OCI-LY1 (cell line): ENCODE measurements around the gene LOXL4.

Experiments used
- H2AFZ ChIP-seq: fragments of 200-600 bp; sonication (generic), shearing (Covaris generic); 2 replicates; pipeline ENCODE4 v1.6.0; 2014; ENCODE audit warnings: antibody characterized with exemption, mild to moderate bottlenecking, low read length
- H3F3A ChIP-seq: fragments of 200-600 bp; sonication (generic), shearing (Covaris generic); 2 replicates; pipeline ENCODE4 v1.6.0; 2014; ENCODE audit warnings: mild to moderate bottlenecking, antibody characterized with exemption, low read length, moderate library complexity; ENCODE audit not compliant: insufficient read depth
- H3K27ac ChIP-seq: fragments of 200-600 bp; sonication (generic); 2 replicates; pipeline ENCODE4 v1.5.1; 2014; ENCODE audit warnings: low read length, mixed run types, mild to moderate bottlenecking, low read depth; ENCODE audit not compliant: poor library complexity, severe bottlenecking
- H3K27me3 ChIP-seq: fragments of 200-600 bp; sonication (generic); 2 replicates; pipeline ENCODE4 v1.6.0; 2014; ENCODE audit warnings: antibody characterized with exemption, mild to moderate bottlenecking, low read length, moderate library complexity; ENCODE audit not compliant: insufficient read depth
- H3K36me3 ChIP-seq: fragments of 200-600 bp; sonication (generic); 2 replicates; pipeline ENCODE4 v1.6.1; 2014; ENCODE audit warnings: mild to moderate bottlenecking, antibody characterized with exemption, low read length, moderate library complexity, mixed read lengths; ENCODE audit not compliant: insufficient read depth
- H3K4me1 ChIP-seq: fragments of 200-600 bp; sonication (generic); 2 replicates; pipeline ENCODE4 v1.5.1; 2014; ENCODE audit warnings: mild to moderate bottlenecking, low read length, moderate library complexity; ENCODE audit not compliant: insufficient read depth, severe bottlenecking
- H3K4me2 ChIP-seq: fragments of 200-600 bp; sonication (generic), shearing (Covaris generic); 2 replicates; pipeline ENCODE4 v1.6.1; 2014; ENCODE audit warnings: low read length
- H3K4me3 ChIP-seq: fragments of 200-600 bp; sonication (generic); 2 replicates; pipeline ENCODE4 v1.5.1; 2014; ENCODE audit warnings: low read length, low read depth, mild to moderate bottlenecking, mixed read lengths; ENCODE audit not compliant: poor library complexity, severe bottlenecking
- H3K79me2 ChIP-seq: fragments of 200-600 bp; shearing (Covaris generic); 2 replicates; pipeline ENCODE4 v1.6.1; 2016; ENCODE audit warnings: mixed run types, low read length, mixed read lengths; ENCODE audit not compliant: insufficient read depth
- H3K9ac ChIP-seq: fragments of 200-600 bp; sonication (generic), shearing (Covaris generic); 2 replicates; pipeline ENCODE4 v1.6.1; 2014; ENCODE audit warnings: mild to moderate bottlenecking, low read length, mixed read lengths
- H3K9me2 ChIP-seq: fragments of 200-600 bp; sonication (generic), shearing (Covaris generic); 2 replicates; pipeline ENCODE4 v1.6.1; 2014; ENCODE audit warnings: low read depth, mild to moderate bottlenecking, low read length, mixed read lengths
- H3K9me3 ChIP-seq: fragments of 200-600 bp; shearing (Covaris generic); 2 replicates; pipeline ENCODE4 v1.6.1; 2014; ENCODE audit warnings: low read length, mixed read lengths
- H4K20me1 ChIP-seq: fragments of 200-600 bp; sonication (generic), shearing (Covaris generic); 2 replicates; pipeline ENCODE4 v1.6.0; 2016; ENCODE audit warnings: mild to moderate bottlenecking, low read length; ENCODE audit not compliant: insufficient read depth
- CTCF ChIP-seq: fragments of 200-600 bp; sonication (generic), shearing (Covaris generic); IDR thresholded peaks from 2 replicates; pipeline ENCODE4 v1.5.1; 2017; ENCODE audit warnings: mild to moderate bottlenecking, antibody characterized with exemption, low read length, moderate library complexity, mixed read lengths
- EZH2 ChIP-seq: fragments of 200-600 bp; sonication (generic), shearing (Covaris generic); IDR thresholded peaks from 2 replicates; pipeline ENCODE4 v1.8.0; 2017; ENCODE audit warnings: borderline replicate concordance, mixed run types, mild to moderate bottlenecking, antibody characterized with exemption, low read length, moderate library complexity, mixed read lengths

LOXL4 gene

GRCh38 chr10:98226508-98227144 lies 41.4 kb downstream of the LOXL4 start:
- no peaks in the 10 kb centered on the region for H3K27me3 ChIP-seq
- H3K4me1 ChIP-seq, result no peaks in the 10 kb centered on the region
- H4K20me1 ChIP-seq, result no peaks in the 10 kb centered on the region
- no peaks in the 10 kb centered on the region for H3K79me2 ChIP-seq
- TF ChIP-seq CTCF (no peak), EZH2 (no peak)
- H3F3A ChIP-seq, result no peaks in the 10 kb centered on the region
- H3K9me3 ChIP-seq, result no peaks in the 10 kb centered on the region
- no peak overlapping the region for H3K4me3 ChIP-seq
- H3K27ac ChIP-seq, result no peak overlapping the region
- no peak overlapping the region for H2AFZ ChIP-seq
- H3K36me3 ChIP-seq, result peaks cover 16% of the 10 kb centered on the region; the same call in 1 of the 2 replicates
- H3K9ac ChIP-seq, result no peak overlapping the region
- H3K4me2 ChIP-seq, result no peak overlapping the region
- no peaks in the 10 kb centered on the region for H3K9me2 ChIP-seq

DNA sequence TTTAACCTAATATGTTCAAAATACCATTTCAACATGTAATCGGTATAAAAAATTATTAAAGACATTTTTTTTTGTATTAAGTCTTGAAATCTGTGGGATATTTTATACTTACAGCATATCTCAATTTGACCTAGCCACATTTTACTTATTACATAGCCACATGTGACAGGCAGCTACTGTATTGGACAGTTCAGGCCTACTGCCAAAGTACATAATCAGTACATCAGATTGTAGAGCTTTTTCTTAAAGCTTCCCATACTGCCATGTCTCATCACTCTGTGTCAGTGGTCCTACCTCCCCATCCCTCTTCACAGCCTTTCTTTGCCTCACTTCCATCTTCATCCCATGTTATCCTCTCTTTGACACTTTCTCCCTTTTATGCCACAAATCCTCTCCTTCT lies 43.0 kb downstream of the LOXL4 start:
- Histone ChIP-seq H3K4me1 (no peaks in the 10 kb centered on the region), H3K9ac (no peak overlapping the region), H3F3A (no peaks in the 10 kb centered on the region), H4K20me1 (no peaks in the 10 kb centered on the region), H2AFZ (no peak overlapping the region), H3K27me3 (no peaks in the 10 kb centered on the region), H3K9me2 (no peaks in the 10 kb centered on the region), H3K79me2 (no peaks in the 10 kb centered on the region; the same call in 1 of the 2 replicates), H3K27ac (no peak overlapping the region), H3K4me2 (no peak overlapping the region), H3K4me3 (no peak overlapping the region), H3K36me3 (peaks cover 12% of the 10 kb centered on the region; the same call in 1 of the 2 replicates), H3K9me3 (no peaks in the 10 kb centered on the region)
- TF ChIP-seq EZH2 (no peak), CTCF (no peak)

DNA sequence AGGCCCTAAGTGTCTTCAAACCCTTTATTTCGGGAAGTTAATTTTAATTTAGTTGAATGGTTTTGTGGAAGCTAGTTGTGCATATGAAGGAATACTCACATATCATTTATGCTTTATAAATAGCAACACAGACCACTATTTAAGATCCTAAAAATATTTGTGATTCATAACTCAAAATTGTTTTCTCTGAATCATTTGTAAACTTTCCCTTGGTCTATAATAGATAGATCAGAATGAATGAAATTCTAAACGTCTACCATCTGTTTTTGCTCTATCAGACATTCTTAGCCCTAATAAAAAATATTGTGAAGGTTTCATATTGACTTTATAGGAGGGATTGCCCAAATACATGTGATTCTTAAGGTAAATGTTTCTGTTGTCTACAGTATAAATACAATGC lies 43.5 kb downstream of the LOXL4 start:
- no peak overlapping the region for H3K4me3 ChIP-seq
- no peaks in the 10 kb centered on the region for H4K20me1 ChIP-seq
- H3K4me2 ChIP-seq, result no peak overlapping the region
- no peak for TF ChIP-seq CTCF
- TF ChIP-seq EZH2, result no peak
- no peak overlapping the region for H3K9ac ChIP-seq
- peaks cover 4% of the 10 kb centered on the region for H3K79me2 ChIP-seq
- H3K9me2 ChIP-seq, result no peaks in the 10 kb centered on the region
- H3K36me3 ChIP-seq, result peaks cover 12% of the 10 kb centered on the region; the same call in 1 of the 2 replicates
- H3K27ac ChIP-seq, result no peak overlapping the region
- no peak overlapping the region for H2AFZ ChIP-seq
- no peaks in the 10 kb centered on the region for H3K27me3 ChIP-seq
- no peaks in the 10 kb centered on the region for H3F3A ChIP-seq
- H3K9me3 ChIP-seq, result no peaks in the 10 kb centered on the region; the same call in 1 of the 2 replicates
- H3K4me1 ChIP-seq, result no peaks in the 10 kb centered on the region
